ENCODE data around the gene KRTAP2-3.
"Not testable (repeated sequence)": the region's sequence is repeated elsewhere in the genome, so short reads cannot be mapped to it uniquely, and the experiment has no call there.

Gene KRTAP2-3

GRCh38 chr17:41098481-41098880, 38.6 kb upstream of the KRTAP2-3 start:
- no peak overlapping the region for H3K27ac ChIP-seq
- TF ChIP-seq, protein P1, sequence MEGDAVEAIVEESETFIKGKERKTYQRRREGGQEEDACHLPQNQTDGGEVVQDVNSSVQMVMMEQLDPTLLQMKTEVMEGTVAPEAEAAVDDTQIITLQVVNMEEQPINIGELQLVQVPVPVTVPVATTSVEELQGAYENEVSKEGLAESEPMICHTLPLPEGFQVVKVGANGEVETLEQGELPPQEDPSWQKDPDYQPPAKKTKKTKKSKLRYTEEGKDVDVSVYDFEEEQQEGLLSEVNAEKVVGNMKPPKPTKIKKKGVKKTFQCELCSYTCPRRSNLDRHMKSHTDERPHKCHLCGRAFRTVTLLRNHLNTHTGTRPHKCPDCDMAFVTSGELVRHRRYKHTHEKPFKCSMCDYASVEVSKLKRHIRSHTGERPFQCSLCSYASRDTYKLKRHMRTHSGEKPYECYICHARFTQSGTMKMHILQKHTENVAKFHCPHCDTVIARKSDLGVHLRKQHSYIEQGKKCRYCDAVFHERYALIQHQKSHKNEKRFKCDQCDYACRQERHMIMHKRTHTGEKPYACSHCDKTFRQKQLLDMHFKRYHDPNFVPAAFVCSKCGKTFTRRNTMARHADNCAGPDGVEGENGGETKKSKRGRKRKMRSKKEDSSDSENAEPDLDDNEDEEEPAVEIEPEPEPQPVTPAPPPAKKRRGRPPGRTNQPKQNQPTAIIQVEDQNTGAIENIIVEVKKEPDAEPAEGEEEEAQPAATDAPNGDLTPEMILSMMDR (conservative IDR thresholded peaks at IDR 0.05): no peak
- TF ChIP-seq ZFX (IDR thresholded peaks at IDR 0.05): no peak

DNA sequence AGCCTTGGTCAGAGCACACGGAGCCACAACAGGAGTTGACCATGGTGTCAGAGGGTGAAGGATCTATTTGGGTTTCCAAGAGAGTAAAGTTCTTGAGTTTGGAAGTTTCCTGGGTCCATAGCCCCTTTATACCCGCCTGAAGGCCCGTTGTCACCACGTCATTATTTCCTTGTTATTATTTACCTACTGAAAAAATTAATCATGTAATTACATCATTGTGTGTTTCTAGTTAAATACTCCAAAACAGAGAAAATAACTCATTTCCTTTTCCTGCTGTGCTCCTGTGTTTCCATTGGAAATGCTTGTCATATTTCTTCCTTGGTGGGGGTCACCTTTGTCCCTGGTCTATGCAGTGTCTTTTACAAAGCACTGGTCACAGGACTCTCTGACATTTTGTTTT, 38.1 kb upstream of the KRTAP2-3 start, which contains the start of gene KRTAP4-8:
TSS of gene KRTAP4-8 (minus strand) at position 101 of the 400 bp plus-strand sequence. CDS start at position 43, 58 bp downstream.
- no peak within 1 kb of the TSS for H3K27ac ChIP-seq
- TF ChIP-seq, protein P1 (conservative IDR thresholded peaks at IDR 0.05): no peak

GRCh38 chr17:41096055-41096454, 36.1 kb upstream of the KRTAP2-3 start:
- no peak overlapping the region for H3K27ac ChIP-seq
- TF ChIP-seq, protein P1 (conservative IDR thresholded peaks at IDR 0.05): no peak
- TF ChIP-seq ZFX (IDR thresholded peaks at IDR 0.05): no peak

DNA sequence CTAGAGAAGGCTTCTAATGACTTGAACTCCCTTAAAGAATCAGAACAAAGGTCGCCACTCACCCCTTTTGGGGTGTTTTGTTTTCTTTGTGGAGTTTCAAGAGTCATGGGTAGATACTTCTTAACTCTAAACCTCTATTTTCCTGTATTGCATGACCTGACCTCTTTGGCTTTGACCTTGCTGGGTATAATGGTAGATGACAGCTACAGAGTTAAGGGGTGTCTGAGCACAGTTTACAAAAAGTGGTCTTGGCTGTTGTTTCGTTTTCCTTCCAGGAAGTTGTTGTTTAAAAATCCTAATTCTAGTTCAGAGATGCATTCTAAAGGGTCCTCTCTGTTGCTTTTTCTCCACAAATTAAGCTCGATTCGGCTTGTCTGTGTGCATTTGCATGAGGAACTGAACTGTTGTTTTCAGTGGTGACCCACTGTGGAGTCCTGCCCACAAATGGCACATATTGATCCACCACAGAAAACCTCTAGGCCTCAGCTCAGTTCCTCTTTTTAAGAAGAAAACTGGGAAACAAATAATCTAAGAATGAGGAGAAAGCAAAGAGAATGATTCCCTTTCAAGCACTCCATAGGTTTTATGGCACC, 28.9 kb upstream of the KRTAP2-3 start:
- not testable (repeated sequence) for H3K27ac ChIP-seq

DNA sequence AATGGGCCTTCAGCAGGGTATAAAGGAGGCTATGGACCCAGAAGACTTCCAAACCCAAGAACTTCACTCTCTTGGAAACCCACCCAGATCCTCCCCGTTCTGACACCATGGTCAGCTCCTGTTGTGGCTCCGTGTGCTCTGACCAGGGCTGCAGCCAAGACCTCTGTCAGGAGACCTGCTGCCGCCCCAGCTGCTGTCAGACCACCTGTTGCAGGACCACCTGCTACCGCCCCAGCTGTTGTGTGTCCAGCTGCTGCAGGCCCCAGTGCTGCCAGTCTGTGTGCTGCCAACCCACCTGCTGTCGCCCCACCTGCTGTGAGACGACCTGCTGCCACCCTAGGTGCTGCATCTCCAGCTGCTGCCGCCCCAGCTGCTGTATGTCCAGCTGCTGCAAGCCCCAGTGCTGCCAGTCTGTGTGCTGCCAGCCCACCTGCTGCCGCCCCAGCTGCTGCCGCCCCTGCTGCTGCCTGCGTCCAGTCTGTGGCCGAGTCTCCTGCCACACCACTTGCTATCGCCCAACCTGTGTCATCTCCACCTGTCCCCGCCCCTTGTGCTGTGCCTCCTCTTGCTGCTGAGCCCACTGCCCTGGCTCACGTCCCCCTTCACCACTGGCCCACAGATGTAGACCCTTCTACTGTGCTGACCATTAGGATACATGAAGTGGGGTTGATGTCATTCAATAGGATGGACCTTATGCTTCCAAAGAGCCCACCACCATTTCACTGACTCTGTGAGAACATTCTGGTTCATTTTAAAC, 24.4 kb upstream of the KRTAP2-3 start, which contains the start of gene KRTAP4-7:
TSS of gene KRTAP4-7 (plus strand) at position 51 of the 757 bp plus-strand sequence. CDS start at position 108, 57 bp downstream.
- not testable (repeated sequence) for H3K27ac ChIP-seq

- H3K27ac ChIP-seq: not testable (repeated sequence)
These were observed 23.5 kb upstream of the KRTAP2-3 start for GRCh38 chr17:41083427-41083826.

DNA sequence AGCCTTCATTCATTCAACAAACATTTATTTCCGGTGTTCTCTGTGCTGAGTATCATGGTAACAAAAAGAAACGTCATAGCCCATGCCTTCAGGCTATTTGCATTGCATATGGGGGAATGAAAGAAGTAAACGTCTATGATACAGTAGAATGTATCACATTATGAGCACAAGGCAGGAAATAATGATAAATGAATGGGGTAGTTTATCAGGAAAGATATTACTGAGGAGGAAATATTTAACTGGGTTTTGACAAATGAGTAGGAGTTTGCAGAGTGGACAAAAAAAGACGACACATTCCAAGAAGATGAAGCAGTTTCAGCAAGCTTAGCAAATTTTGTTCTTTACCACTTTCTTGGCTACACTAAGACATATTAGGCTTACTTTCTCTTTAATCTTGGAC, 22.7 kb upstream of the KRTAP2-3 start:
- no peak for TF ChIP-seq ZFX (IDR thresholded peaks at IDR 0.05)
- TF ChIP-seq, protein P1 (conservative IDR thresholded peaks at IDR 0.05): no peak
- H3K27ac ChIP-seq: no peak overlapping the region

DNA sequence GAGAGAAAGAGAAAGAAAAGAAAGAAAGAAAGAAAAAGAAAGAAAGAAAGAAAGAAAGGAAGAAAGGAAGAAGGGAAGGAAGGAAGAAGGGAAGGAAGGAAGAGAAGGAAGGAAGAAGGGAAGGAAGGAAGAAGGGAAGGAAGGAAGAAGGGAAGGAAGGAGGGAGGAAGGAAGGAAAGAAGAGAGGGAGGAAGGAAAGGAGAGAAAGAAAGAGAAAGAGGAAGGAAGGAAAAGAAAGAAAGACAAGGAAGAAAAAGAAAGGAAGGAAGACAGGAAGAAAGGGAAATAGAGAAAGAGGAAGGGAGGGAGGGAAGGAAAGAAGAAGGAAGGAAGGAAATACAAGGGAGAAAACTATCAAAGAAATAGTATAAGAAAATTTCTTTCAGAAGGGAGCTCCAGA, 16.9 kb upstream of the KRTAP2-3 start:
- TF ChIP-seq, protein P1 (conservative IDR thresholded peaks at IDR 0.05): no peak
- TF ChIP-seq ZFX (IDR thresholded peaks at IDR 0.05): no peak
- H3K27ac ChIP-seq: no peak overlapping the region

- no peak for TF ChIP-seq ZFX (IDR thresholded peaks at IDR 0.05)
- TF ChIP-seq, protein P1 (conservative IDR thresholded peaks at IDR 0.05): no peak
- no peak overlapping the region for H3K27ac ChIP-seq
These were observed 13.8 kb upstream of the KRTAP2-3 start for GRCh38 chr17:41073676-41074075.

Data from C4-2B (cell line).